ENCODE measurements around the gene IGFBP6.

Gene IGFBP6

GRCh38 chr12:53059434-53060063 is 37.9 kb upstream of the IGFBP6 start:
- Histone ChIP-seq H3K4me3 (ENCODE audit: low read depth in 1 of 5, low read length in 5 of 5) (no peak overlapping the region), H3K36me3 (ENCODE audit: control insufficient read depth in 5 of 5, insufficient read depth in 5 of 5, low read length in 5 of 5) (peaks cover 3 to 94% (median 91%) of the 10 kb centered on the region in 5 donors), H3K27me3 (ENCODE audit: control insufficient read depth in 5 of 5, insufficient read depth in 4 of 5, low read length in 5 of 5) (no peaks in the 10 kb centered on the region), H3K9ac (ENCODE audit: low read length in 5 of 5) (no peak overlapping the region), H3K27ac (ENCODE audit: low read depth, low read length) (no peak overlapping the region), H3K4me1 (ENCODE audit: control insufficient read depth in 5 of 5, insufficient read depth in 5 of 5, low read length in 5 of 5) (peaks cover 21 to 69% (median 64%) of the 10 kb centered on the region in 5 donors), H3K9me3 (ENCODE audit: control insufficient read depth in 5 of 5, low read length in 5 of 5) (no peaks in the 10 kb centered on the region)

DNA sequence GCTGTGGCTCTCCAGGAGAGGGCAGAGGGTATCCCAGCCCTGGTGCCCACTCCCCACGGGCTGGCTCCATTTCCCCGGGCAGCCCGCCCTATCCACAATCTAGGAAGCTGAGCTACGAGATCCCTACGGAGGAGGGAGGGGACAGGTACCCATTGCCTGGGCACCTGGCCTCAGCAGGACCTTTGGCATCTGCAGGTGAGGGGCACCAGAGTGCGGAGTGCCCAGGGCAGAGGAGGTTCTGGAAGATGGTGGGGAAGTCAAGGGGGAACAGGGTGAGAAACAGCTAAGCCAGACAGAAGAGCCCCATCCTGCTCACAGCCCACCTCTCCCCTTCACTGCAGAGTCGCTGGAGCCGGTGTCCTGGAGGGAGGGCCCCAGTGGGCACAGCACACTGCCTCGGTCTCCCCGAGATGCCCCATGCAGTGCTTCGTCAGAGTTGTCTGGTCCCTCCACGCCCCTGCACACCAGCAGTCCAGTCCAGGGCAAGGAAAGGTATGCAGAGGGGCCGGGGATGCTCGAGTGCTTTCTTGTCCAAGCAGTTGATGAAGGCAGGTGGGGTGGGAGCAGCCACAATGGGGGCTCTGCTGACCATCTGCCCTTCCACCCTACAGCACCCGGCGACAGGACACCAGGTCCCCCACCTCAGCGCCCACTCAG is 37.3 kb upstream of the IGFBP6 start:
- H3K27ac ChIP-seq (ENCODE audit: low read depth, low read length): peak overlapping the region; percentile 93
- no peaks in the 10 kb centered on the region for H3K9me3 ChIP-seq (ENCODE audit: control insufficient read depth in 5 of 5, low read length in 5 of 5)
- no peak overlapping the region for H3K4me3 ChIP-seq (ENCODE audit: low read depth in 1 of 5, low read length in 5 of 5)
- H3K36me3 ChIP-seq (ENCODE audit: control insufficient read depth in 5 of 5, insufficient read depth in 5 of 5, low read length in 5 of 5): peaks cover 3 to 99% (median 93%) of the 10 kb centered on the region in 5 donors
- peaks cover 23 to 72% (median 64%) of the 10 kb centered on the region in 5 donors for H3K4me1 ChIP-seq (ENCODE audit: control insufficient read depth in 5 of 5, insufficient read depth in 5 of 5, low read length in 5 of 5)
- H3K27me3 ChIP-seq (ENCODE audit: control insufficient read depth in 5 of 5, insufficient read depth in 4 of 5, low read length in 5 of 5): no peaks in the 10 kb centered on the region
- peak overlapping the region in 1 of 5 donors; percentile 62 for H3K9ac ChIP-seq (ENCODE audit: low read length in 5 of 5)

- peak overlapping the region; percentile 93 for H3K27ac ChIP-seq (ENCODE audit: low read depth, low read length)
- H3K9ac ChIP-seq (ENCODE audit: low read length in 5 of 5): peak overlapping the region in 3 of 5 donors; percentile 10 to 62 (median 21)
- H3K4me3 ChIP-seq (ENCODE audit: low read depth in 1 of 5, low read length in 5 of 5): no peak overlapping the region
- H3K36me3 ChIP-seq (ENCODE audit: control insufficient read depth in 5 of 5, insufficient read depth in 5 of 5, low read length in 5 of 5): peaks cover 3 to 99% (median 93%) of the 10 kb centered on the region in 5 donors
- no peaks in the 10 kb centered on the region for H3K9me3 ChIP-seq (ENCODE audit: control insufficient read depth in 5 of 5, low read length in 5 of 5)
- H3K4me1 ChIP-seq (ENCODE audit: control insufficient read depth in 5 of 5, insufficient read depth in 5 of 5, low read length in 5 of 5): peaks cover 24 to 72% (median 66%) of the 10 kb centered on the region in 5 donors
- no peaks in the 10 kb centered on the region for H3K27me3 ChIP-seq (ENCODE audit: control insufficient read depth in 5 of 5, insufficient read depth in 4 of 5, low read length in 5 of 5)
These were observed 36.7 kb upstream of the IGFBP6 start for GRCh38 chr12:53060721-53061276.

GRCh38 chr12:53061404-53062010 is 36.0 kb upstream of the IGFBP6 start:
- H3K9me3 ChIP-seq (ENCODE audit: control insufficient read depth in 5 of 5, low read length in 5 of 5): no peaks in the 10 kb centered on the region
- H3K27me3 ChIP-seq (ENCODE audit: control insufficient read depth in 5 of 5, insufficient read depth in 4 of 5, low read length in 5 of 5): peaks cover 0 to 3% (median 0%) of the 10 kb centered on the region in 5 donors
- peaks cover 2 to 98% (median 92%) of the 10 kb centered on the region in 5 donors for H3K36me3 ChIP-seq (ENCODE audit: control insufficient read depth in 5 of 5, insufficient read depth in 5 of 5, low read length in 5 of 5)
- peak overlapping the region; percentile 93 for H3K27ac ChIP-seq (ENCODE audit: low read depth, low read length)
- H3K4me1 ChIP-seq (ENCODE audit: control insufficient read depth in 5 of 5, insufficient read depth in 5 of 5, low read length in 5 of 5): peaks cover 31 to 79% (median 71%) of the 10 kb centered on the region in 5 donors
- H3K9ac ChIP-seq (ENCODE audit: low read length in 5 of 5): peak overlapping the region in 2 of 5 donors; percentile 10 to 62
- H3K4me3 ChIP-seq (ENCODE audit: low read depth in 1 of 5, low read length in 5 of 5): no peak overlapping the region

DNA sequence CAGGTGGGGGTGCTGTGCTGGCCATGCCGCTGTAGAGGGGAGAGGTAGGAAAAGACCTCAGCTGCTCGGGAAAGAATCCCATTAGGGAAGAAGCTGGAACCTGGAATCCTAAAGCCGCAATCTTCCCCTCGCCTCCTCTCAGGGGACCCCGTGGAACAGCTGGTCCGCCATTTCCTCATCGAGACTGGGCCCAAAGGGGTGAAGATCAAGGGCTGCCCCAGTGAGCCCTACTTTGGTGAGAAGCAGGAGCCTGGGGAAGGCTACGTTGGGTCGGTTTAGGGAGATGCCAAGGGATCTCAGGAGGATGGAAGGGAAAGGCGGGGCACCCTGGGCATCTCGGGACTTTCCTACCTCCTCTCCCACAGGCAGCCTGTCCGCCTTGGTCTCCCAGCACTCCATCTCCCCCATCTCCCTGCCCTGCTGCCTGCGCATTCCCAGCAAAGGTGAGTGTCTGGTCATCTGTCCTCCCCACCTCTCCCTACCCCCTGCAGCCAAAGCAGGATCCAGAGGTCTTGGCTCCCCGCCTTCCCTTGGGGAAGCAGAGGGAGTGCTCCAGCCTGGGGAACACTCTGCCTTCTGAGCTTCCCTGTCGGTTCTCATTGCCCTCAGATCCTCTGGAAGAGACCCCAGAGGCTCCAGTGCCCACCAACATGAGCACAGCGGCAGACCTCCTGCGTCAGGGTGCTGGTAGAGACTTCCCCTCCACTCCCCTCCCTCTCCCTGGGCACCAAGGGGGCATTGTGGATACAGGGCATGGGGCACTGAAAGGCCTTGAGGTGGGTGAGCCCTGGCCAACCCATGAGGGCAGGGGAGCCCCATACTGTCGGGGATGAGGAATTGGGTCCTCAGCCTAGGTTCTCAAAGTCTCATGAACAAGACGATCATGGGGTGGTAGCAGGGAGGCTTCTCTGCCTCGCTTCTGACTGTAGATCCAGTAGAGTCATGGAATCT is 35.2 kb upstream of the IGFBP6 start:
- peaks cover 0 to 3% (median 0%) of the 10 kb centered on the region in 5 donors for H3K27me3 ChIP-seq (ENCODE audit: control insufficient read depth in 5 of 5, insufficient read depth in 4 of 5, low read length in 5 of 5)
- H3K9me3 ChIP-seq (ENCODE audit: control insufficient read depth in 5 of 5, low read length in 5 of 5): no peaks in the 10 kb centered on the region
- H3K27ac ChIP-seq (ENCODE audit: low read depth, low read length): peak overlapping the region; percentile 93
- H3K4me1 ChIP-seq (ENCODE audit: control insufficient read depth in 5 of 5, insufficient read depth in 5 of 5, low read length in 5 of 5): peaks cover 32 to 80% (median 74%) of the 10 kb centered on the region in 5 donors
- no peak overlapping the region for H3K4me3 ChIP-seq (ENCODE audit: low read depth in 1 of 5, low read length in 5 of 5)
- H3K36me3 ChIP-seq (ENCODE audit: control insufficient read depth in 5 of 5, insufficient read depth in 5 of 5, low read length in 5 of 5): peaks cover 0 to 94% (median 86%) of the 10 kb centered on the region in 5 donors
- peak overlapping the region in 2 of 5 donors; percentile 2 to 11 for H3K9ac ChIP-seq (ENCODE audit: low read length in 5 of 5)

- Histone ChIP-seq H3K27ac (ENCODE audit: low read depth, low read length) (peak overlapping the region; percentile 93), H3K4me1 (ENCODE audit: control insufficient read depth in 5 of 5, insufficient read depth in 5 of 5, low read length in 5 of 5) (peaks cover 32 to 80% (median 73%) of the 10 kb centered on the region in 5 donors), H3K9me3 (ENCODE audit: control insufficient read depth in 5 of 5, low read length in 5 of 5) (no peaks in the 10 kb centered on the region), H3K27me3 (ENCODE audit: control insufficient read depth in 5 of 5, insufficient read depth in 4 of 5, low read length in 5 of 5) (peaks cover 0 to 3% (median 0%) of the 10 kb centered on the region in 5 donors), H3K36me3 (ENCODE audit: control insufficient read depth in 5 of 5, insufficient read depth in 5 of 5, low read length in 5 of 5) (peaks cover 0 to 94% (median 86%) of the 10 kb centered on the region in 5 donors), H3K4me3 (ENCODE audit: low read depth in 1 of 5, low read length in 5 of 5) (no peak overlapping the region), H3K9ac (ENCODE audit: low read length in 5 of 5) (no peak overlapping the region)
These were observed 34.3 kb upstream of the IGFBP6 start for GRCh38 chr12:53062977-53063707.

- peaks cover 32 to 81% (median 79%) of the 10 kb centered on the region in 5 donors for H3K4me1 ChIP-seq (ENCODE audit: control insufficient read depth in 5 of 5, insufficient read depth in 5 of 5, low read length in 5 of 5)
- no peaks in the 10 kb centered on the region for H3K9me3 ChIP-seq (ENCODE audit: control insufficient read depth in 5 of 5, low read length in 5 of 5)
- peaks cover 0 to 93% (median 80%) of the 10 kb centered on the region in 5 donors for H3K36me3 ChIP-seq (ENCODE audit: control insufficient read depth in 5 of 5, insufficient read depth in 5 of 5, low read length in 5 of 5)
- H3K4me3 ChIP-seq (ENCODE audit: low read depth in 1 of 5, low read length in 5 of 5): peak overlapping the region in 3 of 5 donors; percentile 7 to 17 (median 10)
- H3K9ac ChIP-seq (ENCODE audit: low read length in 5 of 5): peak overlapping the region in 2 of 5 donors; percentile 25 to 44
- H3K27me3 ChIP-seq (ENCODE audit: control insufficient read depth in 5 of 5, insufficient read depth in 4 of 5, low read length in 5 of 5): peaks cover 0 to 3% (median 0%) of the 10 kb centered on the region in 5 donors
- peak overlapping the region; percentile 93 for H3K27ac ChIP-seq (ENCODE audit: low read depth, low read length)
These were observed 33.5 kb upstream of the IGFBP6 start for GRCh38 chr12:53063708-53064612.

All from subcutaneous abdominal adipose tissue (tissue), 5 donors.